Pancreas (tissue), 10 donors: Measurements from ENCODE around the gene RPGRIP1L. TPM values are rescaled to one million over a fixed set of nuclear protein-coding genes. Genes with fewer than 3 reads are reported as not detected.
"Not testable (repeated sequence)": the region's sequence is repeated elsewhere in the genome, so short reads cannot be mapped to it uniquely, and the experiment has no call there.

ENCODE experiments used
- ATAC-seq, 4 donors: fragments of 200-7000 bp; cut with Tn5 transposase; one replicate each; pipeline versions ENCODE4 v1.8.0 to v1.9.1; 2020; ENCODE audit warnings: mild to moderate bottlenecking in 4 of 4, moderate library complexity in 4 of 4
- DNase-seq, 6 donors: peaks; one replicate each; pipeline ENCODE4 v3.0.0-alpha.2; 2020
- FAIRE-seq: peaks from 2 replicates; lab custom pipeline; 2012; peaks lifted over from hg19 to GRCh38; lab: Jason Lieb, UNC
- H3K27ac ChIP-seq, 4 donors: fragments of 200-600 bp; sonication (generic); 1 replicate in 3 of 4; 2 replicates in 1 of 4; pipeline versions ENCODE4 v1.5.0 to v1.8.0; 2020
- H3K27me3 ChIP-seq, 4 donors: fragments of 200-600 bp; one replicate each; pipeline ENCODE4 v1.8.0; 2021
- H3K36me3 ChIP-seq, 3 donors: fragments of 200-600 bp; sonication (generic) in 1 of 3; one replicate each; pipeline versions ENCODE4 v1.5.0 to v1.8.0; 2020 to 2021
- H3K4me1 ChIP-seq, 3 donors: fragments of 200-600 bp; one replicate each; pipeline ENCODE4 v1.8.0; 2021
- H3K4me3 ChIP-seq, 4 donors: fragments of 200-600 bp; sonication (generic) in 2 of 4; one replicate each; pipeline versions ENCODE4 v1.5.0 to v1.8.0; 2020 to 2021
- H3K9me3 ChIP-seq, 4 donors: fragments of 200-600 bp; one replicate each; pipeline ENCODE4 v1.8.0; 2021
- CTCF ChIP-seq, 4 donors: fragments of 200-600 bp; sonication (generic) in 3 of 4; IDR thresholded peaks; one replicate each; pipeline versions ENCODE4 v1.5.0 to v1.8.0; 2021; ENCODE audit warnings: antibody characterized with exemption in 4 of 4
- WGBS, 2 donors: extraction: QIAGEN DNeasy Blood & Tissue Kit; methylation state at CpG; one replicate each; pipeline ENCODE4 v1.1.7; 2013; 5-methylcytosine and 5-hydroxymethylcytosine counted together
- intact Hi-C, 3 donors: fragments of 100-400 bp; cut with DNase I; formaldehyde crosslinking; loops; one replicate each; pipeline versions ENCODE4 v1.11.1 to v1.14.2; 2022
- polyA plus RNA-seq, 2 donors: library from polyadenylated mRNA; stranded (reverse); fragments of 200-250 nt; gene quantifications; one replicate each; pipeline ENCODE4 v1.2.3, GENCODE V29; 2013
- total RNA-seq, 6 donors: library from RNA; stranded (reverse); fragmentation: NEBNext Ultra II Directional in 4 of 6; extraction: Animal tissue kit (Norgen Biotek cat#: 25700) in 4 of 6; gene quantifications; one replicate each; pipeline versions ENCODE4 v1.2.1 to v1.2.4, GENCODE V29; 2021 to 2023
- donor health status: healthy with polysubstance abuse.
- donor health status: DM: no; HTN: no; CAD: no; lungs with moderate emphysema.
- donor health status: DM: no; HTN: no; CAD: no.
- donor health status: control.
- donor health status: control.
- donor health status: Bipolar disorder and iron deficiency.
- donor health status: DM: yes; HTN: yes; CAD: no.
- donor health status: DM: no; HTN: no; CAD: no.
- donor health status: DM: no; HTN: no; CAD: no.
- donor health status: DM: yes; HTN: yes; CAD: no.

The RPGRIP1L gene
- total and polyA plus RNA-seq, 8 donors, result 1.1 to 5.2 (median 1.9) TPM

- Histone ChIP-seq H3K4me3 (no peak overlapping the region), H3K4me1 (no peaks in the 10 kb centered on the region), H3K27me3 (no peaks in the 10 kb centered on the region), H3K27ac (no peak overlapping the region), H3K9me3 (no peaks in the 10 kb centered on the region), H3K36me3 (no peaks in the 10 kb centered on the region)
- intact Hi-C loops, result no loop called here
- ATAC-seq, result no peak
- WGBS, 2 donors, result 95 to 98% methylated on average over 5 of the region's 5 CpGs
- TF ChIP-seq CTCF (IDR thresholded peaks at IDR 0.05), result no peak
- FAIRE-seq, result no peak
- no peak for DNase-seq
Measured at GRCh38 chr16:53693320-53693719, 10.3 kb downstream of the RPGRIP1L start.

- no peaks in the 10 kb centered on the region for H3K9me3 ChIP-seq
- 89 to 97% methylated on average over 5 of the region's 5 CpGs for WGBS, 2 donors
- no peak for TF ChIP-seq CTCF (IDR thresholded peaks at IDR 0.05)
- H3K4me3 ChIP-seq, result no peak overlapping the region
- no peaks in the 10 kb centered on the region for H3K27me3 ChIP-seq
- H3K4me1 ChIP-seq, result no peaks in the 10 kb centered on the region
- DNase-seq (no peak), ATAC-seq (no peak), FAIRE-seq (no peak)
- intact Hi-C loops, result no loop called here
- no peak overlapping the region for H3K27ac ChIP-seq
- no peaks in the 10 kb centered on the region for H3K36me3 ChIP-seq
Measured at GRCh38 chr16:53692146-53692545, 11.5 kb downstream of the RPGRIP1L start.

- FAIRE-seq, result no peak
- ATAC-seq, result no peak
- WGBS, 2 donors, result 89 to 96% methylated on average over 2 of the region's 2 CpGs
Measured at GRCh38 chr16:53690771-53691170, 12.9 kb downstream of the RPGRIP1L start.

DNA sequence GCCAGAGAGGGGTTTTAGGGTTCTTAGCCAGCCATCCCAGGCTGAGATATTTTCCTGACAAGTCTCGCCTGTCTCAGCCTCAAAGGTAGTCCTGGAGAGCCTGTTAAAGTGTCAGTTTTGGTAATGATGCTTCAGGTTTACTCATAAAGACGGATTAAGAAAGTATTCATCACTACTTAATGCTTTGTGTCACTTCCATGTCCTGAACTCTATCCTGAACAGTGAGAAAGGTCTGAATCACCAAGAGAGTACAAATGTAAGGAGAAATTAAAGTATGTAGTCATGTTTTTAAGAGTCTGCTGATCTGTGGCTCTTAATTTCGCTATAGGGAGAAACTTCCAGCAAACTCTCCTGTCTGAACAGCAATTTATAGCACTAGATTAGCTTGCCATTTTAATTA, 14.0 kb downstream of the RPGRIP1L start:
- intact Hi-C loops, result no loop called here
- no peak overlapping the region for H3K27ac ChIP-seq
- FAIRE-seq (no peak), ATAC-seq (no peak), DNase-seq (no peak)
- no peaks in the 10 kb centered on the region for H3K27me3 ChIP-seq
- no peaks in the 10 kb centered on the region for H3K4me1 ChIP-seq
- no peak for TF ChIP-seq CTCF (IDR thresholded peaks at IDR 0.05)
- H3K9me3 ChIP-seq, result no peaks in the 10 kb centered on the region
- H3K4me3 ChIP-seq, result no peak overlapping the region
- H3K36me3 ChIP-seq, result no peaks in the 10 kb centered on the region
- 93 to 94% methylated on average over 3 of the region's 3 CpGs for WGBS, 2 donors

More at GRCh38 chr16:53690771-53691170, 12.9 kb downstream of the RPGRIP1L start:
- intact Hi-C loops, result no loop called here
- no peak for TF ChIP-seq CTCF (IDR thresholded peaks at IDR 0.05)
- H3K9me3 ChIP-seq, result no peaks in the 10 kb centered on the region
- H3K36me3 ChIP-seq, result no peaks in the 10 kb centered on the region
- H3K27me3 ChIP-seq, result no peaks in the 10 kb centered on the region
- no peak overlapping the region for H3K4me3 ChIP-seq
- DNase-seq, result no peak
- H3K27ac ChIP-seq, result no peak overlapping the region
- H3K4me1 ChIP-seq, result no peaks in the 10 kb centered on the region

DNA sequence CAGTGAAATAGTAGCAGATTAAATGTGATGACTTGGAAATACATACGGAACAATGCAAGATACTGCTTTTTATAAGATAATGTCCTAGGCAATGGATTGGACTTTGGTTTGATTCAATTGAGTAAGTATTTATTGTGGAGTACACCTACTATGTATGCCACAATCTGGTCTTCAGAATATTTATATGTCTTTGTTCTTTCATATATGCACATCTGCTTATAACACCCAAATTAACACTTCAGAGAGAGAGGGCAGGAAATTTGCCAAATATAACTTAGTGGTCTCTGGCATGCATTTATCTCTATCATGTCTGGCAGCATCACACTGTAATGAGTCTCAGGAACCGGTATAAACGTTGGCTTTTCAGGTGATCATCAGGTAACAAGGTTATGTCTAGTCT, 16.9 kb downstream of the RPGRIP1L start:
- no peaks in the 10 kb centered on the region for H3K9me3 ChIP-seq
- no peaks in the 10 kb centered on the region for H3K4me1 ChIP-seq
- no peaks in the 10 kb centered on the region for H3K27me3 ChIP-seq
- no peak for TF ChIP-seq CTCF (IDR thresholded peaks at IDR 0.05)
- intact Hi-C loops, result no loop called here
- DNase-seq, result no peak
- no peak overlapping the region for H3K4me3 ChIP-seq
- H3K36me3 ChIP-seq, result no peaks in the 10 kb centered on the region
- FAIRE-seq, result no peak
- no peak for ATAC-seq
- no peak overlapping the region for H3K27ac ChIP-seq
- 49 to 59% methylated on average over 3 of the region's 3 CpGs for WGBS, 2 donors

GRCh38 chr16:53685334-53685733, 18.3 kb downstream of the RPGRIP1L start:
- intact Hi-C loops, H3K9me3 ChIP-seq, H3K36me3 ChIP-seq, ATAC-seq, H3K27me3 ChIP-seq, DNase-seq, H3K4me1 ChIP-seq, H3K27ac ChIP-seq, H3K4me3 ChIP-seq, FAIRE-seq: not testable (repeated sequence)
- 95 to 100% methylated on average over 3 of the region's 3 CpGs for WGBS, 2 donors
